Endothelial cell of umbilical vein (primary cell): ENCODE measurements around the gene SFSWAP. TPM values are rescaled to one million over a fixed set of nuclear protein-coding genes. Genes with fewer than 3 reads are reported as not detected.
"Not testable (repeated sequence)": the region's sequence is repeated elsewhere in the genome, so short reads cannot be mapped to it uniquely, and the experiment has no call there.

Experiments used
- BruUV-seq: library from RNA; stranded (reverse); fragments of 400-500 nt; replicated peaks from 2 replicates; lab custom pipeline; 2021; lab: Mats Ljungman, UMichigan
- CTCF ChIA-PET: fragments of 300-600, 350-600 bp; sonication (Branson Sonifier 250); formaldehyde crosslinking; loops from one replicate; lab custom pipeline; 2021; ENCODE audit warnings: antibody characterized with exemption, inconsistent platforms; lab: Charles Lee
- POLR2A ChIA-PET: fragments of 300-600, 350-600 bp; sonication (Branson Sonifier 250); formaldehyde crosslinking; loops from one replicate; lab custom pipeline; 2021; ENCODE audit warnings: antibody characterized with exemption, inconsistent platforms; lab: Charles Lee
- DNase-seq: peaks from one replicate; pipeline ENCODE4 v3.0.0-alpha.2; 2011; ENCODE audit warnings: low read depth, low spot score
- FAIRE-seq: peaks from 2 replicates; lab custom pipeline; 2011; peaks lifted over from hg19 to GRCh38; lab: Jason Lieb, UNC
- H2AFZ ChIP-seq: 2 replicates; pipeline ENCODE4 v1.6.0; 2012; ENCODE audit warnings: low read depth, low read length, control low read depth, inconsistent platforms
- H3K27ac ChIP-seq: 2 replicates; pipeline ENCODE4 v1.5.1; 2011; ENCODE audit warnings: low read depth, mild to moderate bottlenecking, control low read depth, low read length, moderate library complexity; ENCODE audit not compliant: insufficient read depth
- H3K27me3 ChIP-seq, 2 experiments: 2 replicates each; pipeline versions ENCODE4 v1.6.0 to v1.6.1; 2011; ENCODE audit warnings: low read length in 2 of 2, mixed read lengths in 1 of 2; ENCODE audit not compliant: control insufficient read depth in 2 of 2, insufficient read depth in 2 of 2
- H3K36me3 ChIP-seq, 2 experiments: 2 replicates in 1 of 2; 3 replicates in 1 of 2; pipeline ENCODE4 v1.5.1; 2011; ENCODE audit warnings: low read length in 2 of 2, mild to moderate bottlenecking in 1 of 2, moderate library complexity in 1 of 2; ENCODE audit not compliant: control insufficient read depth in 2 of 2, insufficient read depth in 2 of 2; ENCODE audit errors: extremely low read depth in 1 of 2
- H3K4me1 ChIP-seq: 3 replicates; pipeline ENCODE4 v1.5.1; 2011; ENCODE audit warnings: mild to moderate bottlenecking, low read length; ENCODE audit not compliant: control insufficient read depth, insufficient read depth; ENCODE audit errors: extremely low read depth
- H3K4me2 ChIP-seq: 2 replicates; pipeline ENCODE4 v1.6.1; 2011; ENCODE audit warnings: low read length, control low read depth, mixed read lengths; ENCODE audit not compliant: insufficient read depth
- H3K4me3 ChIP-seq, 3 experiments: fragments of 200-600 bp in 1 of 3; sonication (generic), shearing (Covaris generic) in 1 of 3; replicated peaks in 1 of 3; 2 replicates each; pipeline ENCODE4 v1.5.1; 2011 to 2016; ENCODE audit warnings: control low read depth in 3 of 3, low read length in 3 of 3, mild to moderate bottlenecking in 2 of 3, inconsistent platforms in 1 of 3, low read depth in 1 of 3, moderate library complexity in 1 of 3; ENCODE audit not compliant: insufficient read depth in 1 of 3
- H3K79me2 ChIP-seq: 2 replicates; pipeline ENCODE4 v1.6.0; 2012; ENCODE audit warnings: low read length, inconsistent platforms; ENCODE audit not compliant: control insufficient read depth, insufficient read depth
- H3K9ac ChIP-seq: replicated peaks from 2 replicates; pipeline ENCODE3; 2011; ENCODE audit warnings: low read length, control low read depth; ENCODE audit not compliant: insufficient read depth; ENCODE audit errors: extremely low read depth
- H3K9me1 ChIP-seq: replicated peaks from 3 replicates; pipeline ENCODE4 v1.6.0; 2011; ENCODE audit warnings: mild to moderate bottlenecking, low read length; ENCODE audit not compliant: control insufficient read depth, insufficient read depth; ENCODE audit errors: extremely low read depth
- H3K9me3 ChIP-seq: replicated peaks from 2 replicates; pipeline ENCODE4 v1.5.1; 2012; ENCODE audit warnings: low read length, inconsistent platforms; ENCODE audit not compliant: control insufficient read depth, insufficient read depth
- H4K20me1 ChIP-seq: replicated peaks from 2 replicates; pipeline ENCODE3; 2011; ENCODE audit warnings: mild to moderate bottlenecking, low read length; ENCODE audit not compliant: control insufficient read depth, insufficient read depth; ENCODE audit errors: extremely low read depth
- EZH2 ChIP-seq: IDR thresholded peaks from 2 replicates; pipeline ENCODE4 v1.6.1; 2012; ENCODE audit warnings: borderline replicate concordance, low read depth, mild to moderate bottlenecking, moderate library complexity, low read length, inconsistent platforms; ENCODE audit not compliant: severe bottlenecking
- GATA2 ChIP-seq: IDR thresholded peaks from 2 replicates; pipeline ENCODE4 v1.7.0; 2011; ENCODE audit warnings: low read depth, mild to moderate bottlenecking, moderate library complexity, mixed read lengths, low read length; ENCODE audit not compliant: insufficient read length, insufficient read depth
- POLR2AphosphoS5 ChIP-seq: IDR thresholded peaks from 2 replicates; pipeline ENCODE4 v1.6.1; 2012; ENCODE audit warnings: low read depth, mild to moderate bottlenecking, control low read depth, low read length, moderate library complexity; ENCODE audit not compliant: insufficient read depth
- dilution Hi-C: fragments of 300-500 bp; cut with MboI; formaldehyde crosslinking; loops from one replicate; pipeline ENCODE4 v1.15.0; 2019; ENCODE audit warnings: low sequenced_read_pairs; ENCODE audit not compliant: extremely low pct_ligation_motif_present
- intact Hi-C: fragments of 100-400 bp; cut with micrococcal nuclease; formaldehyde crosslinking; loops from one replicate; pipeline ENCODE4 v1.10.0; 2022
- polyA plus RNA-seq, 4 experiments: library from polyadenylated mRNA; depleted of rRNA in 3 of 4; stranded (reverse) in 3 of 4; unstranded in 1 of 4; fragments of >200 nt; gene quantifications; 2 replicates each; pipeline versions ENCODE4 v1.2.1 to v1.2.3, GENCODE V29; 2011 to 2012; ENCODE audit warnings: missing spikeins in 1 of 4
- total RNA-seq: library from RNA; stranded (reverse); gene quantifications from 2 replicates; pipeline ENCODE4 v1.2.3, GENCODE V29; 2021

SFSWAP gene
- total and polyA plus RNA-seq, 2 donors (not counting 3 experiments of a cell fraction or from before 2014, with no cell fraction given), result 38.1 to 53.3 TPM

DNA sequence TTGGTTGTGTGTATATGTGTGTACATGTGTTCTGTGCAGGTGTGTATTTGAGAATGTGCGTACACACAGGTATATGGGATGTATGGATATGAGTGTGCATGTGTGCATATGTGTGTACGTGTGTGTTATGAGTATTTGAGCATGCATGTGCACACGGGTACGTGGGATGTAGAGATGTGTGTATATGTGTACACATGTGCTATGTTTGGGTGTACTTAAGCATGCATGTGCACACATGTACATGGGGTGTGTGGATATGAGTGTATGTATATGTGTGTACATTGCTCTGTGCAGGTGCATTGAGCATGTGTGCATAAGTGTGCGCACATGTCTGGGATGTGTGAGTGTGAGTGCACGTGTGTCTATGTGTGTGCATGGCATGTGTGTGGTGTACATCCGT is 34.3 kb upstream of the SFSWAP start:
- intact Hi-C loops (no loop called here), dilution Hi-C loops (no loop called here)
- Histone ChIP-seq H3K36me3 (no peaks in the 10 kb centered on the region), H3K9ac (no peak overlapping the region), H3K4me1 (no peaks in the 10 kb centered on the region), H3K4me2 (no peak overlapping the region), H2AFZ (no peak overlapping the region), H3K79me2 (no peaks in the 10 kb centered on the region), H4K20me1 (no peaks in the 10 kb centered on the region), H3K9me3 (no peaks in the 10 kb centered on the region), H3K9me1 (no peaks in the 10 kb centered on the region), H3K27me3 (no peaks in the 10 kb centered on the region), H3K27ac (no peak overlapping the region), H3K4me3 (no peak overlapping the region)
- POLR2A ChIA-PET, result no interaction called here
- DNase-seq (no peak), FAIRE-seq (no peak)
- no TSS peak for BruUV-seq
- CTCF ChIA-PET, result no interaction called here
- TF ChIP-seq POLR2AphosphoS5 (no peak), GATA2 (no peak), EZH2 (no peak)

- H3K79me2 ChIP-seq, DNase-seq, H3K27me3 ChIP-seq, BruUV-seq, H3K9me1 ChIP-seq, H3K4me3 ChIP-seq, H3K4me1 ChIP-seq, H4K20me1 ChIP-seq, POLR2A ChIA-PET, dilution Hi-C loops, H3K9ac ChIP-seq, H3K4me2 ChIP-seq, H3K36me3 ChIP-seq, H3K9me3 ChIP-seq, H3K27ac ChIP-seq, intact Hi-C loops, FAIRE-seq, CTCF ChIA-PET, H2AFZ ChIP-seq: not testable (repeated sequence)
Observed at GRCh38 chr12:131677067-131677466, 33.8 kb upstream of the SFSWAP start.
